Small intestine (tissue), 7 donors: Measurements from ENCODE around the gene CAMTA1. TPM values are rescaled to one million over a fixed set of nuclear protein-coding genes. Genes with fewer than 3 reads are reported as not detected.

Experiments
- DNase-seq, 2 donors: peaks; one replicate each; pipeline versions ENCODE4 v3.0.0 to v3.0.0-alpha.2; 2013
- FAIRE-seq: peaks from 2 replicates; lab custom pipeline; 2012; peaks lifted over from hg19 to GRCh38; lab: Jason Lieb, UNC
- H3K27ac ChIP-seq, 3 donors: one replicate each; pipeline ENCODE4 v1.5.1; 2013; ENCODE audit warnings: low read length in 2 of 3, mild to moderate bottlenecking in 2 of 3, control low read depth in 1 of 3, inconsistent platforms in 1 of 3, low read depth in 1 of 3, moderate library complexity in 1 of 3
- H3K27me3 ChIP-seq, 3 donors: one replicate each; pipeline ENCODE4 v1.6.1; 2013; ENCODE audit warnings: low read length in 3 of 3, inconsistent platforms in 1 of 3; ENCODE audit not compliant: control insufficient read depth in 3 of 3, insufficient read depth in 3 of 3
- H3K36me3 ChIP-seq, 3 donors: one replicate each; pipeline ENCODE4 v1.6.1; 2013; ENCODE audit warnings: low read length in 3 of 3, inconsistent platforms in 1 of 3, low read depth in 1 of 3, mild to moderate bottlenecking in 1 of 3, moderate library complexity in 1 of 3; ENCODE audit not compliant: control insufficient read depth in 3 of 3, insufficient read depth in 2 of 3
- H3K4me1 ChIP-seq, 3 donors: one replicate each; pipeline ENCODE4 v1.6.1; 2013; ENCODE audit warnings: low read length in 2 of 3, inconsistent platforms in 1 of 3, low read depth in 1 of 3, mild to moderate bottlenecking in 1 of 3, moderate library complexity in 1 of 3; ENCODE audit not compliant: control insufficient read depth in 3 of 3, insufficient read depth in 2 of 3
- H3K4me3 ChIP-seq, 3 donors: one replicate each; pipeline ENCODE4 v1.5.1; 2013; ENCODE audit warnings: low read length in 3 of 3, control low read depth in 1 of 3, inconsistent platforms in 1 of 3, low read depth in 1 of 3, mild to moderate bottlenecking in 1 of 3, moderate library complexity in 1 of 3
- H3K9me3 ChIP-seq, 2 donors: one replicate each; pipeline ENCODE4 v1.6.1; 2013; ENCODE audit warnings: low read depth in 1 of 2, low read length in 1 of 2; ENCODE audit not compliant: control insufficient read depth in 2 of 2, insufficient read depth in 1 of 2
- WGBS, 3 donors: extraction: QIAGEN DNeasy Blood & Tissue Kit; methylation state at CpG; one replicate each; pipeline ENCODE4 v1.1.7; 2013; 5-methylcytosine and 5-hydroxymethylcytosine counted together
- polyA plus RNA-seq, 4 donors: library from polyadenylated mRNA; stranded (reverse) in 3 of 4; unstranded in 1 of 4; fragments of 200-250 nt in 3 of 4; fragments of 120-200 nt in 1 of 4; gene quantifications; one replicate each; pipeline versions ENCODE4 v1.2.1 to v1.2.3, GENCODE V29; 2013
- donor health status: healthy with polysubstance abuse.
- donor health status: control.
- donor health status: control.
- donor health status: Bipolar disorder and iron deficiency.
- donor health status: healthy.

CAMTA1 gene
- polyA plus RNA-seq, 4 donors = 57.6 to 177 (median 147) TPM

GRCh38 chr1:7478142-7478790 lies 693.0 kb downstream of the CAMTA1 start:
- peaks cover 0 to 6% (median 2%) of the 10 kb centered on the region in 3 donors for H3K27me3 ChIP-seq
- WGBS, 3 donors = 32 to 40% (median 33%) methylated on average over 13 of the region's 13 CpGs
- no peak overlapping the region for H3K4me3 ChIP-seq
- no peaks in the 10 kb centered on the region for H3K4me1 ChIP-seq
- H3K36me3 ChIP-seq = no peaks in the 10 kb centered on the region
- no peaks in the 10 kb centered on the region for H3K9me3 ChIP-seq
- FAIRE-seq (no peak), DNase-seq (no peak)
- peak overlapping the region; percentile 24 to 89 (median 42) for H3K27ac ChIP-seq

- 19 to 35% (median 23%) methylated on average over 14 of the region's 14 CpGs for WGBS, 3 donors
- Histone ChIP-seq H3K9me3 (no peaks in the 10 kb centered on the region), H3K36me3 (no peaks in the 10 kb centered on the region), H3K4me3 (no peak overlapping the region), H3K27ac (peak overlapping the region in 2 of 3 donors; percentile 55 to 89), H3K4me1 (no peaks in the 10 kb centered on the region), H3K27me3 (peaks cover 0 to 6% (median 2%) of the 10 kb centered on the region in 3 donors)
- DNase-seq = peak; percentile 34 to 77
- no peak for FAIRE-seq
Measured at GRCh38 chr1:7478809-7479499, 693.7 kb downstream of the CAMTA1 start.

GRCh38 chr1:7479571-7479970 lies 694.3 kb downstream of the CAMTA1 start:
- Histone ChIP-seq H3K9me3 (no peaks in the 10 kb centered on the region), H3K4me3 (no peak overlapping the region), H3K27me3 (peaks cover 0 to 6% (median 2%) of the 10 kb centered on the region in 3 donors), H3K4me1 (no peaks in the 10 kb centered on the region), H3K36me3 (no peaks in the 10 kb centered on the region), H3K27ac (peak overlapping the region in 2 of 3 donors; percentile 55 to 75)
- FAIRE-seq (no peak), DNase-seq (no peak)
- WGBS, 3 donors = 73 to 90% (median 89%) methylated on average over 3 of the region's 3 CpGs

GRCh38 chr1:7481194-7481593 lies 695.9 kb downstream of the CAMTA1 start:
- H3K4me1 ChIP-seq = no peaks in the 10 kb centered on the region
- no peak for DNase-seq
- no peaks in the 10 kb centered on the region for H3K9me3 ChIP-seq
- no peaks in the 10 kb centered on the region for H3K36me3 ChIP-seq
- no peak for FAIRE-seq
- WGBS, 3 donors = 52 to 75% (median 67%) methylated on average over 3 of the region's 3 CpGs
- H3K27ac ChIP-seq = no peak overlapping the region
- H3K27me3 ChIP-seq = peaks cover 0 to 6% (median 2%) of the 10 kb centered on the region in 3 donors
- no peak overlapping the region for H3K4me3 ChIP-seq

- FAIRE-seq = no peak
Measured at GRCh38 chr1:7482077-7482476, 696.8 kb downstream of the CAMTA1 start.

GRCh38 chr1:7482772-7483495 lies 697.7 kb downstream of the CAMTA1 start:
- FAIRE-seq = no peak
- Histone ChIP-seq H3K36me3 (no peaks in the 10 kb centered on the region), H3K4me3 (no peak overlapping the region), H3K27ac (no peak overlapping the region), H3K4me1 (no peaks in the 10 kb centered on the region), H3K9me3 (no peaks in the 10 kb centered on the region), H3K27me3 (peaks cover 0 to 3% (median 2%) of the 10 kb centered on the region in 3 donors)
- DNase-seq = no peak
- 54 to 62% (median 57%) methylated on average over 10 of the region's 10 CpGs for WGBS, 3 donors

More at GRCh38 chr1:7482077-7482476, 696.8 kb downstream of the CAMTA1 start:
- no peaks in the 10 kb centered on the region for H3K9me3 ChIP-seq
- H3K27ac ChIP-seq = no peak overlapping the region
- H3K4me1 ChIP-seq = no peaks in the 10 kb centered on the region
- 79 to 88% (median 79%) methylated on average over 6 of the region's 6 CpGs for WGBS, 3 donors
- H3K27me3 ChIP-seq = peaks cover 0 to 6% (median 2%) of the 10 kb centered on the region in 3 donors
- H3K36me3 ChIP-seq = no peaks in the 10 kb centered on the region
- no peak for DNase-seq
- H3K4me3 ChIP-seq = no peak overlapping the region

GRCh38 chr1:7483634-7484383 lies 698.6 kb downstream of the CAMTA1 start:
- Histone ChIP-seq H3K27me3 (peaks cover 0 to 2% (median 0%) of the 10 kb centered on the region in 3 donors), H3K9me3 (no peaks in the 10 kb centered on the region), H3K27ac (no peak overlapping the region), H3K36me3 (no peaks in the 10 kb centered on the region), H3K4me1 (no peaks in the 10 kb centered on the region), H3K4me3 (no peak overlapping the region)
- DNase-seq (no peak), FAIRE-seq (no peak)
- 69 to 81% (median 77%) methylated on average over 12 to 13 of the region's 13 CpGs for WGBS, 3 donors
